Stimulated activated CD8-positive, alpha-beta memory T cell treated with anti-CD3 and anti-CD28 coated beads, Interleukin-7, amount 100 ng/mL, for 24 hours (primary cell): ENCODE results near the gene YEATS2.

ENCODE experiments used
- DNase-seq: peaks from one replicate; pipeline ENCODE4 v3.0.0-alpha.2; 2020; ENCODE audit warnings: low read depth

YEATS2 gene

DNA sequence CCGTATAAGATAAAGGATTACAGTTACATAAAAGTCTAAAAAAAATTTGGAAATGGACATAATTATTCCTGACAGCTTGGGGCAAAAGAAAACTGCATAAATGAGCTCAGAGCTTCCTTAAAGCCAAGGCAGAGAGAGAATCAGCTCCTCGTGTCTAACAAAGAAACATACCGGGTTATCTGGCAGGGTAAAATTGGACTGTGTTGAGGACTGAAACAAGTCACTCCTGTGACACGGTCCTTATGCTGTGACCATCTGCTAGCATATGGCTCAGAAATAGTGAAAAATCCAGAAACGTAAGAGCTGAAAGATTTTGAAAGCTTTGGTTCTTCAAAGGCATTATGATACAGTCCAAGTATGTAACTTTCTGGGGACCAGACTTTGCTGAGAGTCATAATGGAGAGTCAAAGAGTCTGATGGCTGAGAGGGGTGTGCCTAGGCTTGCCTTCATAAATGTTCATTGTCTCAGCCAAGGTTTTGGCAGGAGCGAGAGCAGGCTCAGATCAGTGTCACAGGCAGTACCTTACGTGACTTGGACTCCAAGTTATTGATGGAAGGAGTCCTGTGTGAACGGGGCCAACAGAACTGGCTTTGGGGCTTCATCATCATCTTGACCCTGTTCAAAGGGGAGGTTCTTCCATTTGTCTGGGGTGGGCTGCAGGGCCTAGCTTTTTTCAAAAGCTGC is 115.3 kb downstream of the YEATS2 start:
- no peak for DNase-seq

DNA sequence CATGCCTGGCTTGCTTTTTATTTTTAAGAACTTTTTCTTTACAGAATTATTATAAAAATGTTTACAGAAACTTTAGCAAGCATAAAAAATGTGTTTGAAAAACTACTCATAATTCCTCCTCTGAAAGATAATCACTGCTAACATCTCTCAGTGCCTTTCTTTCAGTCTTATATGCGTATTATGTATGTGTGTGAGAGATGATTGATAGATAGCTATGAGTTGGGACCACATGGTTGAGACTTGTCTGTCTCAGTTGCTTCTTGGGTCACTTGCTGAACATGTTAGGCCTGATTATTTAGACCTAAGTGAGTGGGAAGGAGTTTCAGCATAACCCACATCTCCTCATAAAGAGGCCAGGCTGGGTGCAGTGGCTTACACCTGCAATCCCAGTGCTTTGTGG is 116.6 kb downstream of the YEATS2 start:
- no peak for DNase-seq

DNA sequence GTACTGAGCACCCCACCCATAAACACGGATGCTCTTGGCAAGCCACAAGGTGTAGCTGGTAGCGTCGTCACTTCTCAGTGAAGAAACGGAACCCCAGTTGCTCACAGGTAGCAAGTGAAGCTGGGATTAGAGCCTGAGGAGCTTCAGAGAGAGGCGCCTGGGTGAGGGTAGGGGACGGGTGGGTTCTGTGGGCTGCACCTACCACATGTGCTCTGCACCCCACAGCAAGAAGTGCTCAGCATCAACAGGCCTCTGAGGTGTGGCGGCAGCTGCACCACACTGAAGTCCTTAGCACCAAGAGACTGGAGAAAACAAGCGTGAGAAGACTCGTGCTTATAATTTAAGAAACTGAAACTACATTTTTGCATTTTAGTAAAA is 118.0 kb downstream of the YEATS2 start:
- DNase-seq: no peak

DNA sequence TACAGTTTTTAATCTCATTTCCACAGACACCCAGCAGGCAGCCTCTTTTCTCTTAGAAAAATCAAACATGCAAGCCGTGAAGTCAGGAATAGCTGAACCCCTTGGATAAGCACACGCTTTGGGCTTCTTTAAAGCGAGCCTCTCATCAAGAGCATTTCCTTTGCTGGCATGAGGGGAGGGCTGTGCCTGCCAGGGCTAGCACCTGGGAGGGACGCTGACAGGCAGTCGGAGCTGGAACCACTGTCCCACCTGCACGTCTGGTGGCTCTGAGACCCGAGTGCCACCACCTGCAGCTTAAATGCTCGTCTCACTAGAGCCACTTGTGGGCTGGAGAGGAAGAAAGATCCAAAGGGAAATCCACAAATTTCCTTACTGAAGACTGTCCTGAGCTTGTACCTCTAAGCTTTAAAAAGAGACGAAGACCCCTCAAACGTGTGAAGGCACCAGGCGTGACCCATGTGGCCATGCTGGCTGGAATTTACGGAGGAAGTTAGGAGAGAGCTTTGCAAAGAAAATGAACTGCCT is 118.4 kb downstream of the YEATS2 start:
- DNase-seq: no peak

DNA sequence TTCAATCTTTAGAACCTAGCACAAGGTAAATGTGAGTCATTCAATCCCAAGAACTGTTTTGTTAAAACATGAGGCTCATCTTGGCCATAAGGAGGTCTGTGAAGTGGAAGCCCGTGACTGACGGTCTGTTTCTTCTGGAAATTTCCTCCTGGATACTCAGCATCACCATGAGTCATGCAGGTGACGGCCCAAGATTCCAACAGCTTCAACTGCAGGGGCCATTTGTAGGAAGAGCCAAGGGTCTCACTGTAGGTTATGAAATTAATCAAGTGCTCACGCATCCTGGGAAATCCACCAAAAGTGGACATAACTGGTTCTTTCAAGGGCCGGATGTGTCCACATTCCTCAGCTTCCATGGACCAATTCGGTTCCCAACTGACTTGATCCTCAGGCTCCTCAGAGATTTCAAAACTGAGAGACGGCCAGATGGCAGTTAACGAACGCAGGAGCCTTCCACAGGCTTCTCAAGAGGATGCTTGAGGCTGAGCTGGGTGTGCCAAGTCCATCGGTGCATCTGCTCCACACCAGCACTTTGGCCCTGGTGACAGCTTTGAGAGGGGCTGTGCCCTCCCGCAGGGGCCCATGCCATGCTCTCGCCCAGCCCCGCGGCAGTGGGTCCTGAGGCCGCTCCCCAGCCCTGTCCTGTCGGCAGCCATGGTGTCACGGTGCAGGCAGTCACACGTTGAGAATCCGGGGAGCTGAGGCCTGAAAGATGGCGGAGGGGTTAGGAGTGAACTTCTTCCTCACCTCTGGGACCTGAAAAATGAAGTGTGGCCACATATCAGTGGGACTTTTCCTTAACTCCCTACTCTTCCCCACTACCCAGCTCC is 119.3 kb downstream of the YEATS2 start:
- DNase-seq: no peak

DNA sequence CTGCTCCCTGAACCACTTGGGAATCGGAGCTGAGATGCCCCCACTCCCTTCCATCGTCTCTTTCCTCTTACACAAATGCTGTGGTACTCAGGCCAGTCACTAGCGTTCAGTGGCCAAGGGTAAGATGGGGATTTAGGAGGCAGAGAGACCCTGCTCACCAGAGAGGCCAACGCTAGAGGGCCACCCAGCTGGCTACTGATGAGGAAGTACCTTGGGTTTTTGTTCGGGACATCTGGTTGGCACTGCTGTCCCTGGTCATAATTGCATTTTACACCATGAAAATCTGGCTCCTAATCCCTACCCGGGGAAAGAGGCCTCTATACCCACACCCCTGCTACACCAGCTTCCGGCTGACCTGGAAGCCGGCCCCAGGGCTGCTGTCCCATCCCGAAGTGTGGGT is 120.0 kb downstream of the YEATS2 start:
- DNase-seq: no peak

DNA sequence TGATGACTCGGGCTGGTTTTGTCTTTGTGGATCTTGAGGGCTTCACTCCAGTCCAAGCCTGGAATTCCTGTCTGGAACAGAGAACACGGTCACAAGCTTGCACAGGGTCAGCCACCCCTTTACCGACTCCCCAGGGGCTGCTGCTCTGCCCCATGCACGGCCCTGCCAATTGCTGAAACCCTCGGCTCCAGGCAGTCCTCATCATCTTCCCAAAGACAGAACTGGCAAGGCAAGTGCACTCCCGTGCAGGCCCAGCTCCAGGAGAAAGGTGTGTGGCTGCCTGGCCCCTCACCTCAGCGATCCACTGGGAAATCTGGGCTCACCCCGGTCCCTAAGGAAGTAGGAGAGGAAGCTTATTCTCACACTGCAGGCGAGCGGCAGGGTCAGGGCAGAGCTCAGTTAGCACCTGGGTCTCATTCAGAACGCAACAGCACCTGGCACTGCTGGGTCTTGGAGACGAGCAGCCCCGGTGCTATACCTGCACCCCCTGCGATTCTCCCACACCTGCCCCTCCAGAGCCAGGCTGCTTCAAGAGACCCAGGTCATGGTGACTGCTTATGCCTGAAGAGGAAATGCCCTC is 120.5 kb downstream of the YEATS2 start:
- DNase-seq: no peak

DNA sequence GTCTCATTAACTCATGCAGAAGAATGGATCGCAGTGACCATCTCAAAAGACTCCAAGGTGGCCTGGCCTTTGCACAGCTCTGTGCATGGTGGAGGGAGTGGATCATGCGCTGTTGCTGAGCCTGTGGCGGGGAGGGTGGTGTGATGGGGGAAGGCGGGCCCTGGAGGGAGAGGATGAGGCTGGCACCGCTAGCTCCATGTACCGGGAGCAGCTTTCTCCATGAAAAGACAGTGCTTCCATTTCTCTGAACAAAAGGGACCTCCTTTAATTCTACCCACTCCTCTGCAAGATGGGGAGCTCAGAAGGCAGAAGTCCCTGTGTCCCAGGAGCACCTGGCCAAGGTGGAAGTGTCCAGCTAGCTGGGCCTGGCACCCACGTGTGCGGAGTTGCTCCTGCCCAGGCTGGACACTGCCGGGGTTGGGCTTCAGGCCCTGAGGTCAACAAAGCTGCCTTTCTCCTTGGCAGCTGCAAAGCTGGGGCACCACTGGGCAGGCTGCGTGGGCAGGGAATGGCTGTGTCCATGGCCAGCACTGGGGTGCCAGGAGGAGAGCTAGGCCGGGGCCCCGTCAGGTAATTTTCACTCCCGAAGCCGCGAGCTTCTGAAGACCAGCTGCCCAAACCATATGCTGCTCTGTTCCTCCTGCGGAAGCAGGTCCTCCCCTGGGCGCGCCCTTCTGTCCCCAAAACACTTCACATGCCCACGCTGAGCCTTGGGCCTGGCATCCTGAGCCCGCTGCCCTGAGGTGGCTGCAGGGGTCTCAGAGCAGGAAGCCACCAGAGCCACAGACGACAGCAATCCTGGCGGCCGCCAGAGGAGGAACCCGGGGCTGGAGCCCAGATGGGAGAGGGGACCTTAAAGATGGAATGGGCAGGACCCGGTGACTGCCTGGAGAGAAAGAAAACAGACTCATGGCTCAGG is 121.4 kb downstream of the YEATS2 start:
- DNase-seq: no peak

DNA sequence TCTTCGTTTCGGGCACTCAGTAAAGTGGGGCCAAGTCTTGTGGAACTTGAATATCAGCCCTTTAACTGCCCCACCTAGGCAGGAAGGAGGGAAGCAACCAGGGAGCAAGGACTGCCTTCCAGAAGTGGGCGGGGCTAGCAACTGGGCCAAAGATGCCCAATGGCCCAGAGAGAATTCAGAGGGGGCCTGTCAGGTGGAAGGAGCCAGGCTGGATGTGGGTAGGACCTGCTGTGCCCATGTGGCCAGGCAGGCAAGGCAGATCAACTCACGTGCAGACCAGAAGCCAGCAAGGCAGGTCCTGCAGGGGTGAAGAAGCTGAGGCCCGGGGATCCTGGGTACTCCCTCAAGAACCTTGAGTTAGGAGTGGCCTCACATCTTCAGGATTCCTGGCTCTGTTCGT is 122.2 kb downstream of the YEATS2 start:
- no peak for DNase-seq

DNA sequence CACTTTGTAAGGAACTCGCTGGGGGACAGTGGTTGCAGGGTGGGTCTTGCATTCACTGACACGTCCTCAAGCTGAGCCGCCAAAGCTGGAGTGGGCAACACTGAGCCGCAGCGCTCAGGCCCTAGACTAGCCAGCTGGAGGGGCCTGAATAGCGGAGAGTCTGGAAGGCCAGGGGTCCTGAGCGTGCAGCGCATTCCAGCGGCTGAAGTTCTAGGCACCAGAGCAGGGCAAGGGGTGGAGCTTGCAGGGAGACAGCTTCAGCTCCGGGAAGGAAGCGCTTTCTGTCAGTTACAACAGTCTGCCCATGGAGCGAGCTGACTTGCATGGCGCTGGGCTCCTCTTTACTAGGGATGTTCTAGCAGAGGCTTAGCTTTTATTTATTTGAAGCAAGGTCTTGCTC is 125.0 kb downstream of the YEATS2 start:
- DNase-seq: no peak

DNA sequence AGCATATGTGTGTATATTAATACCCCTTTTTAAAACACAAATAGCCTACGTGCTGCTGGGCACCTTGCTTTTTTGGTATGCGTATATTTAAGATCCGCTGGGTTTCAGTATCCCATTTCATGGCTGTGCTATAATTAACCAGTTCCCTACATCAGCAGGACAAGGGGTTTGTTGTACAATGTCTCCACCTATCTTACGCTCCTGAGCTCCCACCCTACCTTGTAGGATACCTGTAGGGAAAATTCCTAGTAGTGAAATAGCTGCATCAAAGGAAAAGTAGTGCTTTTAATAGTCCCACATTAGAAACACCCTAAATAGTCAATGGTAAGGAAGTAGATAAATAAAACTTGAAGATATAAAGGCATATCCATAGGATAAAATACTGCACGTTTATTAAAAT is 126.4 kb downstream of the YEATS2 start:
- no peak for DNase-seq

DNA sequence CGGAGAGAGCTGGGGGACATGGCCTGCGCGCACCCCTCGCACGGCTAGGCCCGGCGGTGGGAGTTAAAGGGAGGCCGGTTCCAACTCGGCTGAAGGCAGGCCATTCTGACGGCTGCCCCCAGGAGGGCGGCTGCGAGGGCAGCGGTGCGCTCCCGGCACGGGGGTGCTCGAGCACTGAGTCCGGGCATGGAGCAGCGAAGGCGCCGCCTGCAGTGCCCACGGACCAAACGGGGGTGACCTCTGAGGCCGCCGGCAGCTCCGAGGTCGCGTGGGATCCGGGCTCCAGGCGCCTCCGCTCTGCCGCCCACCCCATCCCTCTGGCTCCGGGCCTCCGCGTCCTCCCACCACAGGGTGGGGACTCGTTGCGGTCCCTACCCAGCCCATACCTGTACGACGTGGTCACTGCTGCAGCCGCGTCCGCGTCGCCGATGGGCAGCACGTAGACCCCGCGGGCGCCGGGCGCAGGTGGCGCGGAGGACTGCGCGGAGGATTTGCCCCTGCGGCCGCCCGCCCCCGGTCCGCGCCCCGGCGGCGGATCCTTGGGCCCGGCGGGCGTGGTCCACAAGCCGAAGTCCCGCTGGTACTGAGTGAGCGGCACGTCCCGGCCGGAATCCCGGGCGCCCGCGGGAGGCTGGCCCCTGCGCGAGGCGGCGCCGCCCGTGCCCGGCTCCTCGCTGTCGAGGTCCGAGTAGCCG is 127.3 kb downstream of the YEATS2 start:
- DNase-seq: no peak

DNA sequence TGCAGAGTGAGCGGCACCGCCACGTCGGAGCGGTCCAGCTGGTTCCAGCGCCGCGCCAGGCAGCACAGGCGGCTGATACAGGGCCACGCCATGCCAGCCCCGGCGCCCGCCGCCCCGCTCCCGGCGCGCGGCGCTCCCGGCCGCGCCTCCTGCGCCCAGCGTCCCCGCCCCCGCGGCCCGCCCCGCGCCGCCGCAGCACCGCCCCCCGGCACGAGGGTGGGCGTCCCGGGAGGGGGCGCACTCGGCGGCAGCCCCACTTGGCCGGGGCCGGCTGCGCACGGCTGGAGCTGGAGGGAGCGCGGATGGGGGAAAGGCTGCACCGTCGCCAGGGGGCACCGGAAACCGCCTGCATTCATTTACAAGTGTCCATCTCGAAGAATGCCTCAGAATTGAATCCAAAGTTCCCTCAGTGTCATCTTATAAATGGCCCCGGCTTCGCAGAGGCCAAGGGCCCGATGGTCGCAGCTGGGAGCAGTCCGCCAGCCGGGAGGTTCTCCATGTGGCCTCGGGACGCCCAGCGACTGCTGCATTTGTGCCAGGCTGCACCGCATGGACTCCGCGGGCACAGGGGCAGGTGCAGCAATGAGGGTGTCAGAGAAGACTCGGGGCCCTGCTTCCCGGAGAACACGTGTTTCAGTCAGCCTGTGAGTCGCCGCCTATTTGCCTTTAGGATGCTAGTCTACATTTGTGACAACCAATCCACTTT is 128.0 kb downstream of the YEATS2 start, which contains the start of gene MAP6D1:
MAP6D1 (minus strand) TSS at position 122 of the 706 bp plus-strand sequence; CDS start at position 92, 30 bp downstream.
- no peak for DNase-seq

DNA sequence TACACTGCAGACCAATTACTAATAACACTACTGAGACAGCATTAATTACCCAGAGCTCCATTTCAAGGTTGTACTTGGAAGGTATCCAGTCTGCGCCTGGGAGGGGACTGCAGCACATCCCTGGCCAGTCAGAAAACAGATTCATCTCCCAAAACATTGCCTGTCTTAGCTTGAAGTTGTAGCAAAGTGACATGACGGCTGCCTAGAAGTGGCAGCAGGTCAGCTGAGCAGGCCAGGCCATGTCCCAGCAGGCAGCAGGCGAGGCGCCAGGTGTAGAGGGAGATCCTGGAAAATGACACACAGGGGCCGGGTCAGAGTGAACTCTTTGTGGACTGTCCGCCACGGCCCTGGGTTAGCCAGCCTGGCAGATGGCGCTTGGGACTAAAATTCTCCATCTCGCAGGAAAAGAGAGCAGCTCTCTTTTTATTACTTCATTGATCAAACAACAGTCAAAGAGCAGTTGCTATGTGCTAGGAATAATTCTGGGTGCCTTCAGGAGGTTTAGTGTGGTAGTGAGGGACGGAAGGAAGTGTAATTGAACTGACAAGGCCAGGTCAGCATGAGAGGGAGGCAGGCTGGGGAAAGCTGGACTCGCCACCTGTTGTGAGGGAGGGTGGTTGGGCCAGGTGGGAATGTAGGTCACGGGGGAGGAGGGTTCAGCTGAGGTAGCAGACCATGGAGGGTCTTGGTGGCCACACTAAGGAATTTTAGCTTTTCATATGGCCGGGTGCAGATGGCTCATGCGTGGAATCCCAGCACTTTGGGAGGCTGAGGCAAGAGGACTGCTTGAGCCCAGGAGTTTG is 129.1 kb downstream of the YEATS2 start:
- DNase-seq: no peak

DNA sequence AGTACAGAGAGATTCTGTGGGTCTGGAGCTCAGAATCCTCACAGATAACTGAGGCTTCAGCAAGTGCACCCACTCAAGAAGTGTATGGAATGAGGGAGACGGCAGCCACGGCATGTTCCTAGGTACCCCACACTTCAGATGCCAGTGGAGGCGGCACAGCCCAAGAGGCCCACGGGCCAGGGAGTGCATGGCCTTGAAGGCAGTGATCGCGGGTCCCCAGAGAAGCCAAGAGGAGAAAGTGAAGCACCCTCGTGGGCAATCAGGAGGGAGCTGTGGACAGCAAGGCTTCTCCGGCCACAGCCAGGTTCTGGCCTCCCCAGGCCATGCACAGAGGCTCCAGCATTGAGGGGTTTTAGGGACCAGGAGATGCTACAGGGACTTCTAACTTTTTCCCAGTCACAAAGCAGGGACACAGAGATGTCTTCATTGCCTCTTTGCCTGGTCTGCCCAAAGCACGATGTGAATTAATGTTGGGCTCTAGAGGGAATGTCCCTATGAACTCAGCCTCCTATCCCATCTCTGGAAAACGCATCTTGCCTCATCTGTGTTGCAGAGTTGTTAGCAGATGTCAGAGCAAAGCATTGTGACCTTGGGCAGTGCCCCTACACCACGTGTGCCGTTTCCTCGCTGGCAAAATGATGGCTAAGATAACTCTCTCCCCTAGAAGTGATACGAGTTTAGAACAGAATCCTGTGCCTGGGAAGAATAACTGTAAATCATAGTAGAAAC is 130.4 kb downstream of the YEATS2 start:
- no peak for DNase-seq

DNA sequence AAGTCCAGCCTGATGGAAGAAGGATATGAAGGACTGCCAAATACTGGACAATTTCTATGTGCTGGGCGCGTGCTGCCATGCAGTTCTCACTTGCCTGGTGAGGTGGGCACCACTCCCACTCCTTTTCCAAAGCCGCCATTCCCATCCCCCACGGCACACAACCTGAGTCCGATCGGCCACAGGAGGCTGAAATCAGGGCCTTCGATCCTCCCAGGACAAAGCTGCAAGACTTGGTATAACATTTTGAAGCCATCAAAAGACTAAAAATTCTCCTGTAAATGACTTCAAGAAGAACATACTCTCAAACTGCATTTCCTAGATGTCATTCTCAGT is 130.9 kb downstream of the YEATS2 start:
- DNase-seq: no peak

DNA sequence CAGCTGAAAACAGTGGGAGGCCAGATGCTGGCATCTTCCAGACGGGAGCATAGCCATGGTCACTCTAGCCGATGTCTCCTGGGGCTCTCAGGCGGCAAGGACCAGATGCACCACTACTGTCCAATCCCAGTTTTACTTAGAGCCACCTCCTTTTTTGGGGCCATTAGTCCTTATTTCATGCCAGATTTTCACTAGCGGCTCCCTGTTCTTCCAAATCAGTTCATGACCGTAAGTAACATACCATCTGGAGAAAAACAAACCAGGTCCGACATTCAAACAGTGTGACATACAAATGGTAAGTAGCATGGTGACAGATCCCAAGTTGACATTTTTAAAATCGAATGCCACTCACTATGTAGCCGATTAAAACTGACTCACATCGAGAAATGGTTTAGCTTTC is 131.9 kb downstream of the YEATS2 start:
- DNase-seq: no peak

DNA sequence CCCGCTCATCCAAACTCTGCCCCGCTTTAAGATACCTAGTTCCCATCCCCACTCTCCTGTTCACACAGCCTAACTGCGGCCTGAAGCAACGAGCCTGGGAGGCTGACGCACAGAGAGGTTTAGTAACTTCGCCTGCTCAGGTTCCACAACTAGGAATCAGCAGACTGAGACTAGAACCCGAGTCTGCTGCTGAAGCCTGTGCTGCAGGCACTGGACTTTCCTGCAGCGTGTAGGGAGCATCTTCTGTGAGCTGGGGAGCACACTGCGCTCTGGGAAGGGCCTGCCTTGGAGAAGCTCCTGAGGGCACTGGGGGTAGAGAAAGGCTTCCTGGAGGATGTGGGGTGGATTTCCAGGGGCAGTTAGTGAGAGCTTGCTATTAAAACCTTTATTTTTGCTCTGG is 132.6 kb downstream of the YEATS2 start:
- DNase-seq: no peak

DNA sequence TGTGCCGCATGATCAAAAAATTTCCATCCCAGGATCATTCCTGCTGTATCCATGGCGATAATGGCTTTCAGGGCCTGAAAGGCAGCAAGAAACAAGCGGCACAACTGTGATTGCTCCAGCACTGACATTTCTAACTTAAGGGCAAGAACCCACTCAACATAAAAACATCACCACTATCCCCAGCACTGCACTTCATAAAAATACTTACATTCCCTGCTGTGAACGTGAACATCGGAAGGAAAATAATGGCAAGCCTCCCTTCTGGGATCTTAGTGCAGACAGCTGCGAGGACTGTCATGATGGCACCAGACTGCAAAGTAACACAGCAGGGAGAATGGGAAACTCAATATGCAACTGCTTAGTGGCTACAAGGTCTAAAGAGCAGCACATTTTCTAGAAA is 135.9 kb downstream of the YEATS2 start:
- no peak for DNase-seq
